NCI-H2107 (cell line): ENCODE results near the gene CCDC152.
"Not testable (repeated sequence)": the region's sequence is repeated elsewhere in the genome, so short reads cannot be mapped to it uniquely, and the experiment has no call there.

ENCODE experiments used
- DNase-seq: peaks from one replicate; lab custom pipeline; 2025; lab: John Stamatoyannopoulos, UW

The CCDC152 gene, protein sequence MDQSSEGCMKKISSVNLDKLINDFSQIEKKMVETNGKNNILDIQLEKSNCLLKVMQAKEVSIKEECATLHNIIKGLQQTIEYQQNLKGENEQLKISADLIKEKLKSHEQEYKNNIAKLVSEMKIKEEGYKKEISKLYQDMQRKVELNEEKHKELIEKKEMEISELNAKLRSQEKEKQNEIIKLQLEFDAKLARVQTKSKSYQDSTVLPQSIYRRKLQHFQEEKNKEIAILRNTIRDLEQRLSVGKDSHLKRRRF

DNA sequence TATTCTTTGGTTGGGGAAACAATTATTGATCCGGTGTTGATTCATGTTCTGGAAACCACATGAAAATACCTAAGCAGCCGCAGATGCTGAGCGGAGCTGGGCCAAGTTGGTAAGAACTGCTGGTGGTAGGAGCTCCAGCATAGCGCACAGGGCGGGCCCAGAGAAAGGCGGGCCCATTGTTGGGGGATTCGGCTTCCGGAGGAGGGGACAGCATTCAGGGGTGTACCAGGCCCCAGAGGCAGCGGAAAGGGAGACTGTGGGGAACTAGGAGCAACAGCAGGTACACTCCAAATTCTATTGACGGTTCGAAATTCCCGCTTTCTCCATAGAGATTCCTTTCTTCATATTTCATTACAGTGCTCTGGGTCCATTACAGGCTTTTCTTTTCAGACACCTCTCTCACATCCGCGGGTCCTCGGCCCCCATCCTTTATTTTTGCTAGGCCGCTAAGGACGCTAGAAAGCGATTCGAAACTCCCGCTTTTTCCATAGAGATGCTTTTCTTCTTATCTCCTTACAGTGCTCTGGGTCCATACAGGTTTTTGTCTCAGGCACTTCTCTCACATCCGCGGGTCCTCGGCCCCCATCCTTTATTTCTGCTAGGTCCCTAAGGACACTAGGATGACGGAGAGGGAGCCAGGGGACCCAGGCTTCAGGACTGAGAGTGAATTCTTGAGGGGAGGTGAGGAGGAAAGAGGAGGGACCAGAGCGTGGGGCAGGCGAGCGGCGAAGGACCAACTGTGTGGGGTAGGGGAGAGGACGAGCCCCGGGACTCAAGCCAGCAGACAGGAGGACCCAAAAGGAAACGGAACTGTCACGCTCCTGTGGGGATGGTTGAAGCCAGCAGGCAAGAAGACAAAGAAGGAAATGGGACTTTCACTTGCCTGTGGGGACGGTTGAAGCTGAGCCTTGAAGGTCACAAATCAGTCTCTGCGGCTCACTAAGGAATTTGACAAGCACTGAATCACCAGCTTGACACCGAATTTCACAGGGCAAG, at the start of gene CCDC152:
Gene CCDC152, plus strand, starts transcription at position 213 of the 996 bp plus-strand sequence. CDS start 2,304 bp downstream, outside the sequence.
- DNase-seq = no peak

DNA sequence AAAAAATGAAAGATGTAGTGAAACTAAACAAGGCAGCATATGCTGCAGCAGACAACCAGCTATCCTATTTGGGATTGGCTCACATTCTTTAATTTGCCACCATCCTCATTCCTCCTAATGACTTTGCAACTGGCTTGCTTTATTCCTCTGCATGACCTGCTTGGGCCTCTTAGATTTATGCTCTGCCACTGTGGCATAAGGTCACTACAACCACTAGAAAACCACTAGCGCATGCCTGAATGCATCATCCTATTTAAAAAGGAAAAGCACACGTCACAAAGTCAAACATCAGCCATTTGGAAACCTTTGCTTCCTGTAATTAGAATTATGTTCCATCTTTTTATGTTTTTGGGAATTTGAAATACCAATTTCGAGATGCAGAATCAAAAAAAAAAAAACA, 40.8 kb upstream of the CCDC152 start:
- DNase-seq = no peak

DNA sequence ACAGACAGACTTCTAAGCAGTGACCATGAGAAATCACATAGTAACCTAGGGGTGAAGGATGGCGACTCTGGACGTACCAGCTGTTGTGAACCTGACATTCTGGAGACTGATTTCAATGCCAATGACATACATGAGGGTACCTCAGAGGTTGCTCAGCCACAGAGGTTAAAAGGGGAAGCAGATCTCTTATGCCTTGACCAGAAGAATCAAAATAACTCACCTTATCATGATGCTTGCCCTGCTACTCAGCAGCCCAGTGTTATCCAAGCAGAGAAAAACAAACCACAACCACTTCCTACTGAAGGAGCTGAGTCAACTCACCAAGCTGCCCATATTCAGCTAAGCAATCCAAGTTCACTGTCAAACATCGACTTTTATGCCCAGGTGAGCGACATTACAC, 38.0 kb upstream of the CCDC152 start:
- no peak for DNase-seq

DNA sequence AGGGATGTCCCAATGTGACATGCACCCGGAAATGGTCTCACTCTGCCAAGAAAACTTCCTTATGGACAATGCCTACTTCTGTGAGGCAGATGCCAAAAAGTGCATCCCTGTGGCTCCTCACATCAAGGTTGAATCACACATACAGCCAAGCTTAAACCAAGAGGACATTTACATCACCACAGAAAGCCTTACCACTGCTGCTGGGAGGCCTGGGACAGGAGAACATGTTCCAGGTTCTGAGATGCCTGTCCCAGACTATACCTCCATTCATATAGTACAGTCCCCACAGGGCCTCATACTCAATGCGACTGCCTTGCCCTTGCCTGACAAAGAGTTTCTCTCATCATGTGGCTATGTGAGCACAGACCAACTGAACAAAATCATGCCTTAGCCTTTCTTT, 37.6 kb upstream of the CCDC152 start:
- no peak for DNase-seq

DNA sequence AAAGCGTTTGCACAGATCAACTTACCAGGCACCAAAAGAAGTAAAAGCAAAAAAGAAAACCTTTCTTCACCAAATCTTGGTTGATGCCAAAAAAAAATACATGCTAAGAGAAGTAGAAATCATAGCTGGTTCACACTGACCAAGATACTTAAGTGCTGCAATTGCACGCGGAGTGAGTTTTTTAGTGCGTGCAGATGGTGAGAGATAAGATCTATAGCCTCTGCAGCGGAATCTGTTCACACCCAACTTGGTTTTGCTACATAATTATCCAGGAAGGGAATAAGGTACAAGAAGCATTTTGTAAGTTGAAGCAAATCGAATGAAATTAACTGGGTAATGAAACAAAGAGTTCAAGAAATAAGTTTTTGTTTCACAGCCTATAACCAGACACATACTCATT, 36.4 kb upstream of the CCDC152 start:
- DNase-seq = no peak

DNA sequence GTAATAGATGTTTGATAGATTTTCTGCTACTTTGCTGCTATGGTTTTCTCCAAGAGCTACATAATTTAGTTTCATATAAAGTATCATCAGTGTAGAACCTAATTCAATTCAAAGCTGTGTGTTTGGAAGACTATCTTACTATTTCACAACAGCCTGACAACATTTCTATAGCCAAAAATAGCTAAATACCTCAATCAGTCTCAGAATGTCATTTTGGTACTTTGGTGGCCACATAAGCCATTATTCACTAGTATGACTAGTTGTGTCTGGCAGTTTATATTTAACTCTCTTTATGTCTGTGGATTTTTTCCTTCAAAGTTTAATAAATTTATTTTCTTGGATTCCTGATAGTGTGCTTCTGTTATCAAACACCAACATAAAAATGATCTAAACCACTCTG, 35.1 kb upstream of the CCDC152 start:
- DNase-seq = no peak

DNA sequence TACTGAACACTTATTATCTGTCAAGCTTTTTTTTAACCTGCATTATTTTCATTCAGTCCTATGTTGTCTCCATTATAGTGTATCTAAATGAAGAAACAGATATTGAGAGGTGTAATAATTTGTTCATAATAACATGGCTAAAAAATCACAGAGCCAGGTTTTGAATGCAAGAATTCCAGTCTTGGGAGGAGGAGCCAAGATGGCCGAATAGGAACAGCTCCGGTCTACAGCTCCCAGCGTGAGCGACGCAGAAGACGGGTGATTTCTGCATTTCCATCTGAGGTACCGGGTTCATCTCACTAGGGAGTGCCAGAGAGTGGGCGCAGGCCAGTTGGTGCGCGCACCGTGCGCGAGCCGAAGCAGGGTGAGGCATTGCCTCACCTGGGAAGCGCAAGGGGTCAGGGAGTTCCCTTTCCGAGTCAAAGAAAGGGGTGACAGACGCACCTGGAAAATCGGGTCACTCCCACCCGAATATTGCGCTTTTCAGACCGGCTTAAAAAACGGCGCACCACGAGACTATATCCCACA, 22.0 kb upstream of the CCDC152 start:
- DNase-seq = not testable (repeated sequence)

DNA sequence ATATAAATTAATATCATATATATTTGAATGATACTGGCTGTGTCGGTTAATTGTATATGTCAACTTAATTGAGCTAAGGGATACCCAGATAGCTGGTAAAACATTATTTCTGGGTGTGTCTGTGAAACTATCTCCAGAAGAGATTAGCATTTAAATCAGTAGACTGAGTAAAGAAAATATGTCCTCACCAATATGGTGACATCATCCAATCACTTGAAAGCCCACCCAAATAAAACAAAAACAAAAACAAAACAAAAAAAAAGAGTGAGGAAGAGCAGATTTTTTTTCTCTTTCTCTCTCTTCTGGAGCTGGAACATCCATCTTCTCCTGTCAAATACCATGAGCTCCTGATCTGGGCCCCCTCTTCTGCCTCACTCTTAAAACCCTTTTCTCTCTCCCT, 15.7 kb upstream of the CCDC152 start:
- DNase-seq = no peak

DNA sequence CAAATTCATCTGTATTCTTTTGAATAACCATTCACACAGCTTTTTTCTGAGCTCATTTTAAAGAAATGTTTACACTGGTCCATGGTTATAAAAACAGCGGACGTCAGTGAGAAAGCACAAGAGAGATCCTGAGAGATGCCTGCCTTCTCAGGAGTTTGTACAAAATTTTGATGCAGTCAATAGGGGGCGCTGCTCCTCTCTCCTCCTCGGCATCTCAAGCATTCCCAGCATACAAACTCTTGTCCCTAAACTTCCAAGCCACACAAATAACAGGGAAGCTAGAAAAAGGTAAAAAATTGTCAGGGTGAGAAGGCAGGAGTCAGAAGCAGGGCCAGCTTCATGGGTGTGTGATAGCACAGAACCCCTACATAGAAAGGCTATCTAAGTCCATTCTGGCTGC, 11.2 kb upstream of the CCDC152 start:
- no peak for DNase-seq

DNA sequence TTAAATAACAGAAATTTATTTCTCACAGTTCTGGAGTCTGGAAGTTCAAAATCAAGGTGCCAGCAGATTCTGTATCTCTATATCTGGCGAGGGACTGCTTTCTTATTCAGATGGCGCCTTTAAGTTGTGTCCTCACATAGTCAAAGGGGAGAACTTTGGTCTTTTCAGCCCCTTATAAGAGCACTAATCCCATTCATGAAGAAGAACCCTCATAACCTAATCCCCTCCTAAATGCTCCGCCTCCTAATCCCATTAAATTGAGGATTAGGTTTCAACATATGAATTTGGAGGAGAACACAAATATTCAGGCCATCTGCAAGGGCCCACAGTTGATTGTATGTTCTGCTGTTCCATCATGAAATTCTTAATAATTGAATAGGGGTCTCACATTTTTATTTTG, 10.8 kb upstream of the CCDC152 start:
- DNase-seq = no peak

DNA sequence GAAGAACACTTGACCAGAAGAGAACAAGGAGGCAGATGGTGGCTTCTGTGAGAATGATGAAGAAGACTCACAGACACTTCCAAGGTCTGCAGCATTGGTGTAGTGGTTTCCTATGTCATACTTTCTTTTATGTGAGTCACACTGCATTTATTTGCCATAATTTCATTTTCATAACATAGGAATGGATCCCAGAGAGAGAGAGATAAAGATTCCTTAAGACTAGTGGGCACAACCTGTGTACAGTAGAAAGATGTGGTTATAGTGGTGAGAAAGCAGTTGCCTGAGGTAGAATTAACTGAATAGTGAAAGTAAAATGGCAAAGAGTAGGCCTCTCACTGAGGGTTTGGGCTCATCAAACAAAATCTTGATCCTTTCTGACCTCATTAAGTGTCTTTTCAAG, 7.6 kb upstream of the CCDC152 start:
- no peak for DNase-seq

DNA sequence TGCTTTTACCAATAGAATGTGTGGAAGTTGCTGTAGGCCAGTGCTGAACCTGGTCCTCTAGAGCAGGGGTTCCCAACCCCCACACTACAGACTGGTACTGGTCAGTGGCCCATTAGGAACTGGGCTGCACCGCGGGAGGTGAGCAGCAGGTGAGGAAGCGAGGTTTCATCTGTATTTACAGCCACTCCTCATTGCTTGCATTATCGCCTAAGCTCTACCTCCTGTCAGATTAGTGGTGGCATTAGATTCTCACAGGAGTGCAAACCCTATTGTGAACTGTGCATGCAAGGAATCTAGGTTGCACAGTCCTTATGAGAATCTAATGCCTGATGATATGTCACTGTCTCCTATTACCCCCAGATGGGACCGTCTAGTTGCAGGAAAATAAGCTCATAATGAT, 6.1 kb upstream of the CCDC152 start:
- no peak for DNase-seq

DNA sequence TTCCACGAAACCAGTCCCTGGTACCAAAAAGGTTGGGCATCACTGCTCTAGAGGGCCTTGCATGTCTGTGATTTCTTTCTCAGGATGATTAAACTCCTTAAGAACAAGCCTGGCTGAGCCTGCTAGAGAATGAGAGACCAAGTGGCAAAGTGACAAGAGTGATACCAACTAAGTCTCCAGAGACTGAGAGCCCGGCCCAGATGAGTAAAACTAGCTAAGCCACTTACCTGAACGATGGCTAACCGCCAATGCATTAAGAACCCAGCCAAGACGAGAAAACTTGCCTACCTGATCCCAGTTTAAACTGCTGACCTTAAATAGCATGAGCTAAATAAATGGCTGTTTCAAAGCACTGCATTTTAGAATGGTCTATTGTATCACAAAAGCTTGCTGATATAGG, 5.6 kb upstream of the CCDC152 start:
- DNase-seq = no peak

DNA sequence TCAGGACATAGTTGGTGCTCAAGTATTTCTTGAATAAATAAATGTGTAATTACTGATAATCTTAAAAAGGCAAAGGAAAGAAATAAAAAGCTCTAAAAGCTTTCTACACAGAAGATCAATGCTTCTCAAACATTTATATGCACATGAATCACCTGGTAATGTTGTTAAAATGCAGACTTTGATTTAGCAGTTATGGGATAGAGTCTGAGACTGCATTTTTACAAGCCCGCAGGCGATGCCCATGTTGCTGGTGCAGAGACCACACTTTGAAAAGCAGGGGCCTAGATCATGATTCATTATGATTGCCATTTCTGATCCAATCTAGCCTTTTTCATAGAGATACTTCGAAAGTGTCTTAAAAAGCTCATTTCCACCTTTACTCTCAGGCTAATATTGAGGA, 3.5 kb upstream of the CCDC152 start:
- no peak for DNase-seq

DNA sequence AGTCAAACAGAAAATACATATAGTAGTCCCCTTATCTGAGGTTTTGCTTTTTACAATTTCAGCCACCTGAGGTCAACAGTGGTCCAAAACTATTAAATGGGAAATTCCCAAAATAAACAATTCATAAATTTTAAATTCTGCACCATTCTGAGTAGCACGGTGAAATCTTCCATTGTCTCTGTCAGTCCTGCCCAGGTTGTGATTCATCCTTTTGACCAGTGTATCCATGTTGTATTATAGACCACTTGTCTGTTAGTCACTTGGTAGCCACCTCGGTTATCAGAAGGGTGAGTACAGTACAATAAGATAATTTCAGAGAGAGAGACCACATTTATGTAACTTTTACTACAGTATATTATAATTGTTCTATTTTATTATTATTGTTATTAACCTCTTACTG, 2.8 kb downstream of the CCDC152 start:
- no peak for DNase-seq

DNA sequence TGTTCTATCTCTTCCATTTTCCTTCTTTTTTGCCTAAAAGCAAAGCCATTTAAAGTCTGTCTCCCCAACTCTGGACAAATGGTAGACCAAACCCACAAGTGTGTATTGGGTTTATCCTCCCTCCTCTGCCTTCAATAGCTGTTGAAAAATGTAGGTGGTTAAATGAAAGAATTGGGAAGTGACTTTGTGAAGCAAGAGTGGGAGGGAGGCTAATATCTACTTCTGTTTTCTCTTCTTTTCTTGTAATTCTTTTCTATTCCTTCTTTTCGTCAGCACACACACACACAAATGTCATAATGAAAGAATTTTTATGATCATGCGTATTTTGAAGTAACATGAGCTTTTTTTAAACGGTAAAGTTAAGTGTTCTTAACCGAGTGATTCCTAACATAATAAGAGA, 3.8 kb downstream of the CCDC152 start:
- DNase-seq = no peak

DNA sequence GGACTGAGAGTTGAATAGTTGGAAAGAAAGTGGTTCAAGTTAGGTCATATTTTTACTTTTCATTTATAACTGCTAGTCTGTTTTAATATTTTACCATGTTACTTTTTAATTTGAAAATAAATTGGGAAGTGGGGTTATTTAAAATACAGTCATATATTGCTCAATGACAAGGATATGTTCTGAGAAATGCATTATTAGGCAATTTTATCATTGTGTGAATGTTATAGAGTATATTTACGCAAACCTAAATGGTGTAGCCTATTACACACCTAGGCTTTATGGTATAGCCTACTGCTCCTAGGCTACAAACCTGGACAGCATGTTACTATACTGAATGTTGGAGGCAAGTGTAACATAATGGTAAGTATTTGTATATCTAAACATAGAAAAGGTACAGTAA, 5.2 kb downstream of the CCDC152 start:
- no peak for DNase-seq

DNA sequence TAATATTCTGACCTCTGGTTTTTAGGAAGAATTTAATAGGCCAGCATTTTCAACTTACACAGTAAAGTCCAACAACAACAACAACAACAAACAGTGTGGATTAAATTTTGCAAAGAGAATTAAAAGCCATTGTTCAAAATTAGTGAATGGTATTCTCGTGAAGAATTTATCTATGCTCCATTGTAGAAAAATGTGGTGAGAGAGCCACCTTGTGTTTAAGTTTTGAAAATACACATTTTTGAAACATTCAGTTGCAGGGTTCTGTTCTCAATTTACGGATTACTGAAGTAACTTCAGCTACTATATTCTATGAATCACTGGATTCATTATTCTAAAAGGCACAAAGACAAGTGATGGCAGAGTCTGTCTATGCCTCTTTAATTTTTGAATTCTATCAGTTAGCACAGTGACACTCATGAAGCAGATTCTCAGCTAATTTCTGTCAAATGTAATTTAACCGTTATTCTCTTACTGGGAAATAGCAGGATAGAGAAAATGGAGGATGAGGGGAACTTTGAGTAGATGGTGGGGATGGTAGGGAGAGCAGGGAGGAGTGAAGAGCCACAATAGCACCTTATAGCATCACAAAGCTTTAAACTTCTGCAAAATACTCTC, 11.0 kb downstream of the CCDC152 start:
- DNase-seq = no peak

DNA sequence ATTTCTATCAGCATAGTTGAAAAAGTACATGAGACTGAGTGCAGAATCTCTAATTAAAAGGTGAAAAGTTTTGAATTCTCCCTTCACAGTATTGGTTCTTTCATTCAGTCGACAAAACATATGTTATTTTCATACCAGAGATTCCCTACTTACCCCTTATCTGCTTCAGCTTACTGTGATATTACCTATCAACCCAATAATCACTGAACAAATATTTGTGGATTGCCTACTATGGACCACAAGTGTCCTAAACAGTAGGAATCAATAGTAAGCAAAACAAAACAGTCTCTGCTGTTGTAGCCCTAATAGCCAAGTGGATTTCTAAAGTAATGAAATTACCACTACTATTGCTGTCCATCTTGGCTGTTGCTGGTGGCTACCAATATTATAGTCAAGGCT, 11.5 kb downstream of the CCDC152 start:
- DNase-seq = no peak

DNA sequence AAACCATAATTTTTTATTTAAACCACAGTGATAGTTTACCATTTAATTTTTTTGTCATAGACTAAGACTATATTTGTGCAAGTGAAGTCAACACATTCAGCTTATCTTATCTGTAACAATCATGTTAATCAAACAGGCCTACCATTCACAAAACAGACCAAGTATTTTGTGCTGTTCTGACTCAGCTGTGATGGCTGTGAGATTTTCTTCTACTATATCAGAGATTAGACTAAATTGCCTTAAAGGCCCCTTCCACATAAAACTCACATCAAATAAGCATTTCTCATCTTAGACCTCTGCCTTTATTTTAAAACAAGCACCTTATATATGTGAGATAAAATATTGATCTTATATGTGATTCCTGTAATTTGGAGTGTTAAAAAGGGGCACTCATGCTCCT, 13.4 kb downstream of the CCDC152 start:
- no peak for DNase-seq

DNA sequence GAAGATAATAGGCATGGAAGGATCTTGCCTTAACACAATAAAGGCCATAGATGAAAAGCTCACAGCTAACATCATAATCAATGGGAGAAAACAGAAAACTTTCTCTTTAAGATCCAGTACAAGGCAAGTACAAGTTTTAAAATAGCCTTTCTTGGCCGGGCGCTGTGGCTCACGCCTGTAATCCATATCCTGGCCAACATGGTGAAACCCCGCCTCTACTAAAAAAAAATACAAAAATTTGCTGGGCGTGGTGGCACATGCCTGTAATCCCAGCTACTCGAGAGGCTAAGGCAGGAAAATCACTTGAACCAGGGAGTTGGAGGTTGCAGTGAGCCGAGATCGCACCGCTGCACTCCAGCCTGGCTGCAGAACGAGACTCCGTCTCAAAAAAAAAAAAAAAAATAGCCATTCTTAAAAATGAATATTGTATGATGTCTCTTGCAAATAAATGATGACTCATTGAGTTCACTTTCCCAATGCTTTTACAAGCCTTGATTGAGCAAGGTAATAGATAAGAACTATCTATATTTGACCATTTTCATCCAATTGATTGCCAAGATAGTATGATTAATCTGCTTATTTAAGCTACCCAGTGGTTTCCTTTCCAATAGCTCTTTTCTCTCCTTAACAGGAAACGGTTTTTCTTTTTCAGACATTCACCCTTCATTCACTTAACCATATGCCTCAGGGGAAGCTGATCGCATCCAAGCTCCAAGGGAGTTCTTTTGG, 15.8 kb downstream of the CCDC152 start:
- no peak for DNase-seq

DNA sequence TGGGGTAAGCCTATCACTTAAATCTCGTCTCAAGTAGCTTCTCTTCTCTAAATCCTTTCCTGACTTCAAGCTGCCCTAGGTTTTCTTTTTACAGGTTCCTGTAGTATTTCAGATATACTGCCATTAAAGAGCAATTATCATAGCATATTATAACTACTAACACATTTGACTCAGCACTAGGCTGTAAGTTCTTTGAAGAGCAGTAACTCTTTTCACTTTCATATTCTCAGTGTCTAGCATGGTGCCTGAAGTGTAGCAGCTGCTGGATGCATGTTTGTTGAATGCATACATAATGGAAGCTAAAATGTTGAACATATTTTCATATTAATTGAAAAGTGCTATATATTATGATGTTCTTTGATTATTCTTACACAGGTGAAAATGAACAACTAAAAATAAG, 22.5 kb downstream of the CCDC152 start:
- no peak for DNase-seq
